ENCODE data around the gene ARHGEF19.

GRCh38 chr1:16230744-16231143 lies 18.3 kb upstream of the ARHGEF19 start:
- TF ChIP-seq GATA1 (IDR thresholded peaks at IDR 0.05; ENCODE audit: low read depth, low read length) (no peak), POLR2A (IDR thresholded peaks at IDR 0.05; ENCODE audit: low read length) (no peak)
